Lower leg skin (tissue), 4 donors: ENCODE measurements around the gene FZR1. TPM values are rescaled to one million over a fixed set of nuclear protein-coding genes. Genes with fewer than 3 reads are reported as not detected.
"Not testable (repeated sequence)": the region's sequence is repeated elsewhere in the genome, so short reads cannot be mapped to it uniquely, and the experiment has no call there.

ENCODE experiments used
- DNase-seq, 2 donors: peaks; one replicate each; pipeline ENCODE4 v3.0.0-alpha.2; 2019; ENCODE audit warnings: low spot score in 2 of 2
- H3K4me3 ChIP-seq: fragments of 200-600 bp; sonication (generic); 2 replicates; pipeline ENCODE4 v1.5.1; 2017; ENCODE audit warnings: mild to moderate bottlenecking, low read depth; ENCODE audit not compliant: poor library complexity, severe bottlenecking
- CTCF ChIP-seq, 3 donors: fragments of 450-650 bp; IDR thresholded peaks; one replicate each; pipeline ENCODE4 v1.5.1; 2016; ENCODE audit warnings: antibody characterized with exemption in 3 of 3, mild to moderate bottlenecking in 3 of 3, moderate library complexity in 2 of 3
- POLR2A ChIP-seq, 2 donors: fragments of 450-650 bp; IDR thresholded peaks; one replicate each; pipeline ENCODE4 v1.6.1; 2016 to 2017; ENCODE audit warnings: antibody characterized with exemption in 2 of 2, mild to moderate bottlenecking in 1 of 2, moderate library complexity in 1 of 2
- WGBS, 2 donors: methylation state at CpG; one replicate each; pipeline ENCODE4 v1.1.5; 2018; 5-methylcytosine and 5-hydroxymethylcytosine counted together
- intact Hi-C: fragments of 100-400 bp; cut with DNase I; formaldehyde crosslinking; loops from one replicate; pipeline ENCODE4 v1.15.0; 2023; ENCODE audit warnings: low total_unique reads
- total RNA-seq, 4 donors: library from RNA; depleted of rRNA; stranded (reverse); fragments of >200 nt; gene quantifications; one replicate each; pipeline ENCODE4 v1.1.0, GENCODE V29; 2016

The FZR1 gene
- total RNA-seq, 4 donors from 2014 or later: 50.9 to 63.3 (median 57.2) TPM

- 71 to 78% methylated on average over 46 of the region's 60 CpGs for WGBS, 2 donors
- H3K4me3 ChIP-seq: no peak overlapping the region
- no peak for DNase-seq
- TF ChIP-seq POLR2A (IDR thresholded peaks at IDR 0.05) (no peak), CTCF (IDR thresholded peaks at IDR 0.05) (no peak)
- intact Hi-C loops: no loop called here
Measured at GRCh38 chr19:3577723-3578344, 71.7 kb downstream of the FZR1 start.

GRCh38 chr19:3578390-3578789 is 72.3 kb downstream of the FZR1 start:
- 61 to 71% methylated on average over 16 to 17 of the region's 17 CpGs for WGBS, 2 donors
- no peak for DNase-seq
- intact Hi-C loops: no loop called here
- H3K4me3 ChIP-seq: no peak overlapping the region
- no peak for TF ChIP-seq POLR2A (IDR thresholded peaks at IDR 0.05)
- no peak for TF ChIP-seq CTCF (IDR thresholded peaks at IDR 0.05)

DNA sequence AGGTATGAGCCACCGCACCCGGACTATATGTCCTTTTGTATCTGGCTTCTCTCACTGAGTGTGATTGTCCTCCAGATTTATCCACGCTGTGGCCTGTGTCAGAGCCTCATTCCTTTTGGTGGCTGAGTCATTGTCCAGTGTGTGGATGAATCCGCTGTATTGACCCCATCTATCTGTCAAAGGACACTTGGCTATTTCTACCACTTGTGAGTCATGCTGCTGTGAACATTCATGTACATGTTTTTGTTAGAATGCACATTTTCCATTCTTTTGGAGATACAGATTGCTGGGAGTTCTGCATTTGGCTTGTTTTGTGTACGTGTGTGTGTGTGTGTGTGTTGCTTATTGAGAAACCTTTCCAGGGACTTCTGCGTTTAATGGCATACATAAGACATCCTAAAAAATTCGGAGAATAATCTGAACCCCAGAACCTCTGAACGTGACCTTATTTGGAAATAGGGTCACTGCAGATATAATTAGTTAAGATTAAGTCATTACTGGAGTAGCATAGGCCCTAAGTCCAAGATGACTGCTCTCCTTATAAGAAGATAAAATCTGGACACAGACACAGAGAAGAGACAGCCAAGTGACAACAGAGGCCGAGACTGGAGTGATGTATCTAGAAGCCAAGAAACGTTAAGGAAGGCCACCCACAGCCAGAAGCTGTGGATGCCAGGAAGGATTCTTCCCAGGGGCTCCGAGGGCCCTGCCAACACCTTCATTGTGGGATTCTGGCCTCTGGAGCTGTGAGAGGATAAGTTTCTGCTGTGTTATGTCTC is 74.2 kb downstream of the FZR1 start:
- 46 to 48% methylated on average over 11 of the region's 11 CpGs for WGBS, 2 donors
- intact Hi-C loops: no loop called here
- no peak for DNase-seq
- no peak for TF ChIP-seq CTCF (IDR thresholded peaks at IDR 0.05)
- TF ChIP-seq POLR2A (IDR thresholded peaks at IDR 0.05): no peak
- no peak overlapping the region for H3K4me3 ChIP-seq

- intact Hi-C loops, DNase-seq, H3K4me3 ChIP-seq: not testable (repeated sequence)
- WGBS, 2 donors: 85 to 100% methylated on average over 4 of the region's 4 CpGs
Measured at GRCh38 chr19:3581792-3582191, 75.7 kb downstream of the FZR1 start.

- 85 to 93% methylated on average over 15 of the region's 15 CpGs for WGBS, 2 donors
- DNase-seq, H3K4me3 ChIP-seq, intact Hi-C loops: not testable (repeated sequence)
Measured at GRCh38 chr19:3584036-3584802, 78.1 kb downstream of the FZR1 start.

GRCh38 chr19:3585301-3586126 is 79.4 kb downstream of the FZR1 start, which contains the start of gene GIPC3:
Gene GIPC3, plus strand, starts transcription at chr19:3585478. Its CDS starts 120 bp downstream, at chr19:3585598.
- intact Hi-C loops: no loop called here

More at GRCh38 chr19:3585301-3586126, 79.4 kb downstream of the FZR1 start, which contains the start of gene GIPC3:
- DNase-seq: no peak
- H3K4me3 ChIP-seq: no peak within 1 kb of the TSS
- WGBS, 2 donors: 1 to 6% methylated on average over 42 to 63 of the region's 84 CpGs
- TF ChIP-seq POLR2A (IDR thresholded peaks at IDR 0.05): no peak
- TF ChIP-seq CTCF (IDR thresholded peaks at IDR 0.05): no peak
